Activated CD4-positive, alpha-beta T cell treated with anti-CD3 and anti-CD28 coated beads, Interleukin-2, amount 50 U/mL, for 4 hours (primary cell): Measurements from ENCODE around the gene FOXD3.

Experiments
- DNase-seq, 2 experiments: peaks; one replicate each; pipeline ENCODE4 v3.0.0-alpha.2; 2020

FOXD3 gene

GRCh38 chr1:63362578-63362977 lies 40.2 kb downstream of the FOXD3 start:
- DNase-seq = no peak

GRCh38 chr1:63363014-63363413 lies 40.6 kb downstream of the FOXD3 start:
- DNase-seq = no peak

- DNase-seq = no peak
Measured at GRCh38 chr1:63366908-63367214, 44.5 kb downstream of the FOXD3 start.

DNA sequence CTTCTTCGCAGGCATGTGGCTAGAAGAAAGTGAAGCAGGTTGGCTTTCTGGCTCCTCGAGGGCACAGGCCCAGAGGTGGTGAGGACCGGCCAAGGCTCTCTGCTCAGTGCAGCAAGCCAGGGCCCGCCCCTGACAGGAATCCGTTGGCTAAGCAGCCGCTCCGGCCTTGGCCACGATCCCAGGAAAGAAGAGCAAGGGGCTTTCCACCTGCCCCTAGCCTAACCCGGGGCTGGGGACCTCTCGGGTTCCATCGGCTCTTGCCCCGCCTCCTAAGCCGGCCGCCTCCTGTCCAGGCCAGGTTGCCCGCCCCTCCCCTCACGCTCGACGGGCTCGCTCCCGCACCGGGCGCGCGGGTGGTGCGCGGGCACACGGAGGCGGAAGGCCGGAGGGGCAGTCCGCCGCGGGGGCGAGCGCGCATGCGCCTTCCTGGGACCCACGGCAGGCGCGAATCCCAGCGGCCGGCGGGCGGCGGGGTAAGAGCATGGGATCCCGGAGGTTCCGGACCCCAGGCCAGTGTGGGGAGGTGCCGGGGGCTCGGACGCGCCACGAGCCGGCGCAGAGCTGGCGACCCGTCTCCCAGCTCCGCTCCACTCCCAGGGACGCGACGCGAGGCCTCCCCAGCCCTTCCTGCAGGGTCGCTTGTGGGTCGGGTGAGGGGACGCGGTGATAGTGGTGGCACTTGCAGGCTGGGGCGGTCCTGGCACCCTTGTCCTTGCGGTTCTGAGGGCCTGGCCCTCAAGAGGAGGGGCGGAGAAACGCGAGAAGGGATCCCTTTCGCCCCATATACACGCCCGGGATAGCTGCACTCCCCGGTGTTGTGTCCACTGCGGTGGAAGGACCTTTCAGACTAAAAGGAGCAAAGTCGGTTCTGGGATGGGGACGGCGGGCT lies 45.1 kb downstream of the FOXD3 start, which contains the start of gene ALG6:
Gene ALG6, plus strand, starts transcription at position 413 of the 889 bp plus-strand sequence. CDS start 3,351 bp downstream, outside the sequence.
- DNase-seq = peak; percentile 79

GRCh38 chr1:63368131-63368530 lies 45.8 kb downstream of the FOXD3 start:
- no peak for DNase-seq
